ENCODE measurements around the gene WBP2NL. TPM values are rescaled to one million over a fixed set of nuclear protein-coding genes. Genes with fewer than 3 reads are reported as not detected.

Gene WBP2NL
- polyA plus RNA-seq, 1 experiment, result 0.21 TPM

DNA sequence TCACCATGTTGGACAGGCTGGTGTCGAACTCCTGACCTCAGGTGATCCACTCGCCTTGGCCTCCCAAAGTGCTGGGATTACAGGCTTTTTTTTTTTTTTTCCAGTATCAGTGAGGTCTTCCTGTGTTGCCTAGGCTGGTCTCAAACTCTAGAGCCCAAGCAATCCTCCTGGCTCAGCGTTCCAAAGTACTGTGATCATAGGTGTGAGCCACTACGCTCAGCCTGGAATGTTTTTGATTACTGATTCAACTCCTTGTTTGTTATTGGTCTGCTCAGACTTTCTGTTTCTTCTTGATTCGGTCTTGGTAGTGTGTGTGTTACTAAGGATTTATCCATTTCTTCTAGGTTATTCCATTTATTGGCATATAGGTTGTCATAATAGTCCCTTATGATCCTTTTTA is 40.7 kb downstream of the WBP2NL start:
- ChIA-PET CTCF (no interaction called here), POLR2A (no interaction called here)
- Histone ChIP-seq H3K27me3 (ENCODE audit: control insufficient read depth, insufficient read depth, low read length) (peaks cover 6% of the 10 kb centered on the region), H3K4me3 (ENCODE audit: low read depth, low read length) (no peak overlapping the region), H3K9me3 (ENCODE audit: control insufficient read depth, insufficient read depth, low read length) (peaks cover 14% of the 10 kb centered on the region), H3K27ac (ENCODE audit: low read depth, low read length) (no peak overlapping the region)
- no peak for TF ChIP-seq CTCF (IDR thresholded peaks at IDR 0.05; ENCODE audit: low read depth, low read length)
- no peak for DNase-seq (ENCODE audit: low read depth, low spot score)

DNA sequence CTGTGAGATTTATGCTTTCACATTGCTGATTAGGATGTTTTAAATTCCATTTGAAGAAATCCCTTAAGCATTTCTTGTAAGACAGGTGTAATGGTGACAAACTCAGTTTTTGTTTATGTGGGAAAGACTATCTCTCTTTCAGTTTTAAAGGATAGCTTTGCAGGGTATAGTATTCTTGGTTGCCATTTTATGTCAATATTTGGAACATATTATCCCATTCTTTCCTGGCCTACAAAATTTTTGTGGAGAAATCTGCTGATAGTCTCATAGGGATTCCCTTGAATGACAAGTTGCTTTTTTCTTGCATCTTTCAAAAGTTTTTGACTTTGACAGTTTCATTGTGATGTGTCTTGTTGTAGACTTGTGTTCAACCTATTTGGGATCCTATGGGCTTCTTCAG is 43.2 kb downstream of the WBP2NL start:
- TF ChIP-seq CTCF (IDR thresholded peaks at IDR 0.05; ENCODE audit: low read depth, low read length), result no peak
- CTCF ChIA-PET, result no interaction called here
- Histone ChIP-seq H3K27ac (ENCODE audit: low read depth, low read length) (no peak overlapping the region), H3K9me3 (ENCODE audit: control insufficient read depth, insufficient read depth, low read length) (peaks cover 10% of the 10 kb centered on the region), H3K27me3 (ENCODE audit: control insufficient read depth, insufficient read depth, low read length) (peaks cover 3% of the 10 kb centered on the region), H3K4me3 (ENCODE audit: low read depth, low read length) (no peak overlapping the region)
- POLR2A ChIA-PET, result no interaction called here
- no peak for DNase-seq (ENCODE audit: low read depth, low spot score)

- ChIA-PET CTCF (no interaction called here), POLR2A (interaction anchor here (0.6 kb wide), 1 partner anchor 495 kb away, joined by 10 read pairs; no protein-coding TSS in a partner anchor)
- no peak for DNase-seq (ENCODE audit: low read depth, low spot score)
- H3K27ac ChIP-seq (ENCODE audit: low read depth, low read length), result no peak overlapping the region
- no peak for TF ChIP-seq CTCF (IDR thresholded peaks at IDR 0.05; ENCODE audit: low read depth, low read length)
- H3K4me3 ChIP-seq (ENCODE audit: low read depth, low read length), result no peak overlapping the region
- no peaks in the 10 kb centered on the region for H3K27me3 ChIP-seq (ENCODE audit: control insufficient read depth, insufficient read depth, low read length)
- no peaks in the 10 kb centered on the region for H3K9me3 ChIP-seq (ENCODE audit: control insufficient read depth, insufficient read depth, low read length)
Measured at GRCh38 chr22:42050641-42051180, 52.1 kb downstream of the WBP2NL start.

DNA sequence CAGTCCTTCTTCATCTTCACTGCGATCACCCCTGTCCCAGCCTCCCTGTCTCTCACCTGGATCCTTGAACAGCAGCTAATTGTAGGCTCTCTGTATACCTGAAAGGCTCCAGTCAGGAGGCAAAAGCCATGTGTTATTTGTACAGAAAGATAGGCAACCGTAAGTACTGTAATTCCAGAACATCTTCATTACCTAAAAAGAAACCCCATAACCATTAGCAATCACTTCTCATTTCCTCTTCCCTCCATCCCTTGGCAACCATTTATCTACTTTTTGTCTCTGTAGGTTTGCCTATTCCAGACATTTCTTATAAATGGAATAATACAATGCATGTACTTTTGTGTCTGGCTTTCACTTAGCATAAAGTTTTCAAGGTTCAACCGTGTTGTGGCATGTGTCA is 54.2 kb downstream of the WBP2NL start:
- ChIA-PET CTCF (no interaction called here), POLR2A (no interaction called here)
- Histone ChIP-seq H3K27me3 (ENCODE audit: control insufficient read depth, insufficient read depth, low read length) (no peaks in the 10 kb centered on the region), H3K4me3 (ENCODE audit: low read depth, low read length) (no peak overlapping the region), H3K27ac (ENCODE audit: low read depth, low read length) (no peak overlapping the region), H3K9me3 (ENCODE audit: control insufficient read depth, insufficient read depth, low read length) (no peaks in the 10 kb centered on the region)
- no peak for DNase-seq (ENCODE audit: low read depth, low spot score)
- TF ChIP-seq CTCF (IDR thresholded peaks at IDR 0.05; ENCODE audit: low read depth, low read length), result no peak

DNA sequence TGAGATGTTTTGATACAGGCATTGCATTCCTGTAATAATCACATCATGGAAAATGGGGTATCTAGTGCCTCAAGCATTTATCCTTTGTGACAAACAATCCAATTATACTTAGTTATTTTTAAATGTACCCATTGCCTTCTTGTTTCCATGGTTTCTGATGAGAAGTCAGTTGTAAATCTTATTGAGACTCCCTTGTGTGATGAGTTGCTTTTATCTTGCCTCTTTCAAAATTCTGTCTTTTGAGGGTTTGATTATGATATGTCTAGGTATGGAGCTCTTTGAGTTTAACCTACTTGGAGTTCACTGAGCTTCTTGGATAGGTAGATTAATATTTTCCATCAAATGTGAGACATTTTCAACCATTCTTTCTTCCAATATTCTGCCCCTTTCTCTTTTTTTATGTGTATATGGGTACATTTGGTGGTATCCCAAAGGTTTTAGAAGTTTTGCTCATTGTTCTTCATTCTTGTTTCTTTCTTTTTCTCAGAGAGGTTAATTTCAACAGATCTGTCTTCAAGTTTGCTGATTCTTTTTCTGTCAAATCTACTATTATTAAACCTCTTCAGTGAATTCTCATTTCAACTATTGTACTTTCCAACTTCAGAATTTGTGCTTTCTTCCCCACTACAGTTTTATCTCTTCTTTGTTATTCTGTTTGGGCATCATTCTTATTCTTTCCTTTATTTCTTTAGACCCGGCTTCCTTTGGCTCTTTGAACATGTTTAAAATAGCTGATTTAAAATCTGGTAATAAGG is 58.3 kb downstream of the WBP2NL start:
- POLR2A ChIA-PET, result no interaction called here
- no peak for DNase-seq (ENCODE audit: low read depth, low spot score)

More for the DNA sequence above, 58.3 kb downstream of the WBP2NL start:
- no peak overlapping the region for H3K4me3 ChIP-seq (ENCODE audit: low read depth, low read length)
- CTCF ChIA-PET, result no interaction called here
- no peak for TF ChIP-seq CTCF (IDR thresholded peaks at IDR 0.05; ENCODE audit: low read depth, low read length)
- no peaks in the 10 kb centered on the region for H3K9me3 ChIP-seq (ENCODE audit: control insufficient read depth, insufficient read depth, low read length)
- H3K27ac ChIP-seq (ENCODE audit: low read depth, low read length), result no peak overlapping the region
- no peaks in the 10 kb centered on the region for H3K27me3 ChIP-seq (ENCODE audit: control insufficient read depth, insufficient read depth, low read length)

All from AG04450 (cell line).